ENCODE data around the gene CSPG5.

- TF ChIP-seq ZNF302 (CRISPR knock-in tag; IDR thresholded peaks at IDR 0.05) (no peak), EP300 (IDR thresholded peaks at IDR 0.05) (no peak), CTCF (IDR thresholded peaks at IDR 0.05) (no peak), MAX (IDR thresholded peaks at IDR 0.05) (no peak)
Measured at GRCh38 chr3:47594792-47595191, 16.1 kb upstream of the CSPG5 start.

Measured in A549 (cell line).